ENCODE data around the gene RAP1GAP2.

The RAP1GAP2 gene

DNA sequence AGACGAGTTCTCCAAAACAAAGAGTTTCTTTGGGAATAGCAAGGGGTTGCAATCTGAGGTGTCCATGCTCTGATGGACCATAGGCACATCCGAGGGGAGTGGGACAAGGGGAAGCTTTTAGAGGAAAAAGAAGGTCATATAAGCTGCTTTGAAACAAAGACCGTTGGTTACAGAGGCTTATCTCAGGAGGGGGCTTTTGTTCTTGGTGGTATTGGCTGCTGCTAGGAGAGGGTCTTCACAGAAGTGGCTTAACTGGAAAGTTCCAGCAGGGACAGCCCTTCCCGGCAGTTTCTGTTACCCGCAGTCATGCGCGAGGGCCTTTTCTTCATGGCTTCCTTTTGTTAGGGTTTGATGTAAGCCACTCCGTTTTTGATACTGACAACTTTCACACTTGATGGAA, 76.0 kb downstream of the RAP1GAP2 start:
- DNase-seq (ENCODE audit: low read depth), result no peak
- in situ Hi-C loops (cut with HindIII; ENCODE audit: low sequenced_read_pairs), result loop anchor here (25.0 kb wide), 2 partner anchors 110 to 140 kb away; no protein-coding TSS in a partner anchor

GRCh38 chr17:2874189-2874686, 78.0 kb downstream of the RAP1GAP2 start:
- H3K4me3 ChIP-seq (ENCODE audit: low read depth, low read length), result no peak overlapping the region
- TF ChIP-seq CTCF (IDR thresholded peaks at IDR 0.05; ENCODE audit: low read depth, low read length, missing control alignments), result no peak
- DNase-seq (ENCODE audit: low read depth), result no peak
- in situ Hi-C loops (cut with HindIII; ENCODE audit: low sequenced_read_pairs), result loop anchor here (25.0 kb wide), 2 partner anchors 112 to 138 kb away; no protein-coding TSS in a partner anchor

More for the DNA sequence above, 76.0 kb downstream of the RAP1GAP2 start:
- H3K4me3 ChIP-seq (ENCODE audit: low read depth, low read length), result no peak overlapping the region
- TF ChIP-seq CTCF (IDR thresholded peaks at IDR 0.05; ENCODE audit: low read depth, low read length, missing control alignments), result no peak

DNA sequence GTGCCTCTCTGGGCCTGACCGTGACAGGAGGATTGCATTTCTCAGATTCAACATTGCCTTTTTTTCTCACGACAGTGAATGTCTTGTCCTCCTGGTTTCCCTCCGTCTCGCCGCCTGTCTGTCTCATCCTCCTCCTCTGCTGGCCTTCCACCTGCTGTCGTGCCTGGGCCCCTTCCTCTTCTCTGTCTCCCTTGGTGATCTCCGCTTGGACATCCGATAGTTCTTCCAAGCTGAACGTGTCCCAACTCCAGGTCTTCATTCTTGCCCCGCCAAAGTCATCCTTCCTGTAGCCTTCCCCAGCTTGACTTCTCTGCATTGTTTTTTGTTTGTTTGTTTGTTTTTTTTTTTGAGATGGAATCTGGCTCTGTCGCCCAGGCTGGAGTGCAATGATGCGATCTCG, 79.4 kb downstream of the RAP1GAP2 start:
- no peak for DNase-seq (ENCODE audit: low read depth)
- H3K4me3 ChIP-seq (ENCODE audit: low read depth, low read length), result no peak overlapping the region
- TF ChIP-seq CTCF (IDR thresholded peaks at IDR 0.05; ENCODE audit: low read depth, low read length, missing control alignments), result no peak
- in situ Hi-C loops (cut with HindIII; ENCODE audit: low sequenced_read_pairs), result no loop called here

DNA sequence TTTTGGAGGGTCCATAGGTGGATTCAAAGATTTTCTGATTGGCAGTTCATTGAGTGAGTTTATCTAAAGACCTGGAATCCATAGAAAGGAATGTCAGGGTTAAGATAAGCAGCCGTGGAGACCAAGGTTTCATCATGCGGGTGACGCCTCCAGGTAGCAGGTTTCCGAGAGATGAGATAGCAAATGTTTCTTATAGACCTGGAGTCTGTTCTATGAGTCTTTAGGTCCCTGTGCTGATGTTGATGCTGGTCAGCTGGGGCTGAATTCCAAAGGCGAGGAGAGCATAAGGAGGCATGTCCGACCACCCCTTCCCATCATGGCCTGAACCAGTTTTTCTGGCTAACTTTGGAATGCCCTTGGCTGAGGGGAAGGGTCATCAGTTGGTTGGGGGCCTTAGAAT, 80.2 kb downstream of the RAP1GAP2 start:
- no peak for DNase-seq (ENCODE audit: low read depth)
- H3K4me3 ChIP-seq (ENCODE audit: low read depth, low read length), result no peak overlapping the region
- in situ Hi-C loops (cut with HindIII; ENCODE audit: low sequenced_read_pairs), result no loop called here
- TF ChIP-seq CTCF (IDR thresholded peaks at IDR 0.05; ENCODE audit: low read depth, low read length, missing control alignments), result no peak

GRCh38 chr17:2878751-2879254, 82.6 kb downstream of the RAP1GAP2 start:
- TF ChIP-seq CTCF (IDR thresholded peaks at IDR 0.05; ENCODE audit: low read depth, low read length, missing control alignments), result no peak
- no peak for DNase-seq (ENCODE audit: low read depth)
- H3K4me3 ChIP-seq (ENCODE audit: low read depth, low read length), result no peak overlapping the region
- in situ Hi-C loops (cut with HindIII; ENCODE audit: low sequenced_read_pairs), result no loop called here

- no peak for TF ChIP-seq CTCF (IDR thresholded peaks at IDR 0.05; ENCODE audit: low read depth, low read length, missing control alignments)
- in situ Hi-C loops (cut with HindIII; ENCODE audit: low sequenced_read_pairs), result no loop called here
- no peak for DNase-seq (ENCODE audit: low read depth)
- no peak overlapping the region for H3K4me3 ChIP-seq (ENCODE audit: low read depth, low read length)
These were observed 83.8 kb downstream of the RAP1GAP2 start for GRCh38 chr17:2880050-2880449.
